ENCODE measurements around the gene FAM110A.
"Not testable (repeated sequence)": the region's sequence is repeated elsewhere in the genome, so short reads cannot be mapped to it uniquely, and the experiment has no call there.

The FAM110A gene

GRCh38 chr20:890666-891057 lies 57.1 kb downstream of the FAM110A start:
- Mint-ChIP-seq H3K36me3 (ENCODE audit: insufficient read depth) (no peaks in the 10 kb centered on the region), H3K4me3 (no peak overlapping the region), H3K27me3 (peaks cover 6 to 41% of the 10 kb centered on the region in 2 donors), H3K27ac (no peak overlapping the region), H3K4me1 (ENCODE audit: low read depth in 2 of 2) (peaks cover 0 to 2% of the 10 kb centered on the region in 2 donors), H3K9me3 (no peaks in the 10 kb centered on the region)
- no peak for DNase-seq
- ATAC-seq (replicated peaks), result no peak

- Mint-ChIP-seq H3K9me3 (no peaks in the 10 kb centered on the region), H3K4me1 (ENCODE audit: low read depth in 2 of 2) (peaks cover 0 to 2% of the 10 kb centered on the region in 2 donors), H3K27me3 (peaks cover 6 to 44% of the 10 kb centered on the region in 2 donors), H3K36me3 (ENCODE audit: insufficient read depth) (no peaks in the 10 kb centered on the region), H3K27ac (no peak overlapping the region), H3K4me3 (no peak overlapping the region)
- DNase-seq, result no peak
- no peak for ATAC-seq (replicated peaks)
These were observed 57.7 kb downstream of the FAM110A start for GRCh38 chr20:891058-891705.

- ATAC-seq (replicated peaks) (no peak), DNase-seq (no peak)
- H3K4me1 Mint-ChIP-seq (ENCODE audit: low read depth in 2 of 2), result peaks cover 0 to 2% of the 10 kb centered on the region in 2 donors
- no peaks in the 10 kb centered on the region for H3K9me3 Mint-ChIP-seq
- H3K36me3 Mint-ChIP-seq (ENCODE audit: insufficient read depth), result no peaks in the 10 kb centered on the region
- H3K27me3 Mint-ChIP-seq, result peaks cover 6 to 48% of the 10 kb centered on the region in 2 donors
- no peak overlapping the region for H3K4me3 Mint-ChIP-seq
- no peak overlapping the region for H3K27ac Mint-ChIP-seq
These were observed 58.2 kb downstream of the FAM110A start for GRCh38 chr20:891706-892080.

- H3K36me3 Mint-ChIP-seq (ENCODE audit: insufficient read depth); H3K9me3 Mint-ChIP-seq; H3K4me1 Mint-ChIP-seq (ENCODE audit: low read depth in 2 of 2); H3K27ac Mint-ChIP-seq; H3K4me3 Mint-ChIP-seq; DNase-seq; ATAC-seq (replicated peaks): not testable (repeated sequence)
- H3K27me3 Mint-ChIP-seq, result peaks cover 10 to 48% of the 10 kb centered on the region in 2 donors
These were observed 58.9 kb downstream of the FAM110A start for GRCh38 chr20:892371-892770.

All from effector memory CD8-positive, alpha-beta T cell (primary cell).